ENCODE results near the gene PRKRA. TPM values are rescaled to one million over a fixed set of nuclear protein-coding genes. Genes with fewer than 3 reads are reported as not detected.

Gene PRKRA
- 52.5 TPM for polyA plus RNA-seq (2012; ENCODE audit: low read depth, missing spikeins)

- TF ChIP-seq SPI1 (IDR thresholded peaks at IDR 0.05; ENCODE audit: low read depth, low read length) (no peak), TAF1 (IDR thresholded peaks at IDR 0.05; ENCODE audit: low read depth, low read length) (peak; percentile 63), POU2F2 (IDR thresholded peaks at IDR 0.05; ENCODE audit: low read depth, low read length) (peak; percentile 68), POLR2AphosphoS5 (IDR thresholded peaks at IDR 0.05; ENCODE audit: low read depth, low read length) (peak; percentile 71), PAX5 (IDR thresholded peaks at IDR 0.05; ENCODE audit: insufficient read depth, low read length, severe bottlenecking) (no peak), POLR2A (IDR thresholded peaks at IDR 0.05; ENCODE audit: low read depth, low read length) (peak; percentile 76)
- FAIRE-seq (peak; percentile 99), DNase-seq (ENCODE audit: insufficient read length, low spot score) (peak; percentile 81)
Measured at GRCh38 chr2:178450774-178451525, at the start of gene PRKRA, which contains the start of gene PJVK. TSS of gene PRKRA (minus strand) at chr2:178451175. CDS start at chr2:178451030, 145 bp downstream. TSS of gene PJVK (plus strand) at chr2:178451378. CDS start at chr2:178453410, 2,032 bp downstream.

GRCh38 chr2:178499640-178500039 is 48.7 kb upstream of the PRKRA start:
- FAIRE-seq (peak; percentile 60), DNase-seq (ENCODE audit: insufficient read length, low spot score) (no peak)
- TF ChIP-seq POU2F2 (IDR thresholded peaks at IDR 0.05; ENCODE audit: low read depth, low read length): no peak

GRCh38 chr2:178498137-178498536 is 47.2 kb upstream of the PRKRA start:
- DNase-seq (ENCODE audit: insufficient read length, low spot score): no peak
- no peak for TF ChIP-seq TAF1 (IDR thresholded peaks at IDR 0.05; ENCODE audit: low read depth, low read length)
- TF ChIP-seq SPI1 (IDR thresholded peaks at IDR 0.05; ENCODE audit: low read depth, low read length): no peak
- no peak for TF ChIP-seq POLR2AphosphoS5 (IDR thresholded peaks at IDR 0.05; ENCODE audit: low read depth, low read length)
- TF ChIP-seq PAX5 (IDR thresholded peaks at IDR 0.05; ENCODE audit: insufficient read depth, low read length, severe bottlenecking): no peak
- TF ChIP-seq POLR2A (IDR thresholded peaks at IDR 0.05; ENCODE audit: low read depth, low read length): no peak
- no peak for TF ChIP-seq POU2F2 (IDR thresholded peaks at IDR 0.05; ENCODE audit: low read depth, low read length)
- peak; percentile 85 for FAIRE-seq

- TF ChIP-seq POLR2AphosphoS5 (IDR thresholded peaks at IDR 0.05; ENCODE audit: low read depth, low read length) (no peak), POU2F2 (IDR thresholded peaks at IDR 0.05; ENCODE audit: low read depth, low read length) (no peak), POLR2A (IDR thresholded peaks at IDR 0.05; ENCODE audit: low read depth, low read length) (no peak), TAF1 (IDR thresholded peaks at IDR 0.05; ENCODE audit: low read depth, low read length) (no peak), PAX5 (IDR thresholded peaks at IDR 0.05; ENCODE audit: insufficient read depth, low read length, severe bottlenecking) (no peak), SPI1 (IDR thresholded peaks at IDR 0.05; ENCODE audit: low read depth, low read length) (no peak)
- FAIRE-seq: no peak
- DNase-seq (ENCODE audit: insufficient read length, low spot score): no peak
Measured at GRCh38 chr2:178496049-178496448, 45.1 kb upstream of the PRKRA start.

- FAIRE-seq (no peak), DNase-seq (ENCODE audit: insufficient read length, low spot score) (no peak)
- no peak for TF ChIP-seq SPI1 (IDR thresholded peaks at IDR 0.05; ENCODE audit: low read depth, low read length)
- no peak for TF ChIP-seq POU2F2 (IDR thresholded peaks at IDR 0.05; ENCODE audit: low read depth, low read length)
- no peak for TF ChIP-seq TAF1 (IDR thresholded peaks at IDR 0.05; ENCODE audit: low read depth, low read length)
- TF ChIP-seq POLR2A (IDR thresholded peaks at IDR 0.05; ENCODE audit: low read depth, low read length): no peak
- TF ChIP-seq POLR2AphosphoS5 (IDR thresholded peaks at IDR 0.05; ENCODE audit: low read depth, low read length): no peak
- TF ChIP-seq PAX5 (IDR thresholded peaks at IDR 0.05; ENCODE audit: insufficient read depth, low read length, severe bottlenecking): no peak
Measured at GRCh38 chr2:178491612-178492011, 40.6 kb upstream of the PRKRA start.

GRCh38 chr2:178485356-178485755 is 34.4 kb upstream of the PRKRA start:
- TF ChIP-seq POU2F2 (IDR thresholded peaks at IDR 0.05; ENCODE audit: low read depth, low read length): no peak
- no peak for TF ChIP-seq TAF1 (IDR thresholded peaks at IDR 0.05; ENCODE audit: low read depth, low read length)
- TF ChIP-seq POLR2A (IDR thresholded peaks at IDR 0.05; ENCODE audit: low read depth, low read length): no peak
- no peak for TF ChIP-seq PAX5 (IDR thresholded peaks at IDR 0.05; ENCODE audit: insufficient read depth, low read length, severe bottlenecking)
- no peak for TF ChIP-seq POLR2AphosphoS5 (IDR thresholded peaks at IDR 0.05; ENCODE audit: low read depth, low read length)
- DNase-seq (ENCODE audit: insufficient read length, low spot score): no peak
- no peak for FAIRE-seq

GRCh38 chr2:178484245-178485041 is 33.5 kb upstream of the PRKRA start:
- DNase-seq (ENCODE audit: insufficient read length, low spot score) (no peak), FAIRE-seq (no peak)
- no peak for TF ChIP-seq POLR2AphosphoS5 (IDR thresholded peaks at IDR 0.05; ENCODE audit: low read depth, low read length)
- no peak for TF ChIP-seq POLR2A (IDR thresholded peaks at IDR 0.05; ENCODE audit: low read depth, low read length)
- TF ChIP-seq TAF1 (IDR thresholded peaks at IDR 0.05; ENCODE audit: low read depth, low read length): no peak

- DNase-seq (ENCODE audit: insufficient read length, low spot score): peak; percentile 5
- FAIRE-seq: peak; percentile 52
Measured at GRCh38 chr2:178482437-178482836, 31.5 kb upstream of the PRKRA start.

GRCh38 chr2:178480227-178481181 is 29.5 kb upstream of the PRKRA start, which contains the start of gene PLEKHA3:
TSS of gene PLEKHA3 (plus strand) at chr2:178480457. CDS start at chr2:178480870, 413 bp downstream.
- peak; percentile 60 for DNase-seq (ENCODE audit: insufficient read length, low spot score)
- peak; percentile 29; the same call in 1 of the 2 replicates for TF ChIP-seq POLR2A (IDR thresholded peaks at IDR 0.05; ENCODE audit: low read depth, low read length)
- TF ChIP-seq SPI1 (IDR thresholded peaks at IDR 0.05; ENCODE audit: low read depth, low read length): no peak
- 0 out of 2 replicates have a peak, but pooled peaks have one; percentile 20 for TF ChIP-seq POLR2AphosphoS5 (IDR thresholded peaks at IDR 0.05; ENCODE audit: low read depth, low read length)
- peak; percentile 90 for FAIRE-seq

More at GRCh38 chr2:178482437-178482836, 31.5 kb upstream of the PRKRA start:
- no peak for TF ChIP-seq SPI1 (IDR thresholded peaks at IDR 0.05; ENCODE audit: low read depth, low read length)
- TF ChIP-seq POU2F2 (IDR thresholded peaks at IDR 0.05; ENCODE audit: low read depth, low read length): peak; percentile 82
